Measurements from ENCODE around the gene NTN4.

- TF ChIP-seq EZH2 (IDR thresholded peaks at IDR 0.05; ENCODE audit: low read length) (no peak), CTCF (optimal IDR thresholded peaks at IDR 0.05 in 1 of 3, IDR thresholded peaks at IDR 0.05 in 1 of 3, conservative IDR thresholded peaks at IDR 0.05 in 1 of 3; ENCODE audit: extremely low read depth in 1 of 3, insufficient read depth in 2 of 3, low read length in 3 of 3) (no peak)
Observed at GRCh38 chr12:95718772-95719171, 71.8 kb downstream of the NTN4 start.
